G401.6 (cell line): Measurements from ENCODE around the gene RTKN2.

Experiments used
- FAIRE-seq: peaks from 2 replicates; lab custom pipeline; 2012; peaks lifted over from hg19 to GRCh38; lab: Jason Lieb, UNC

The RTKN2 gene

GRCh38 chr10:62217683-62218082 lies 51.0 kb downstream of the RTKN2 start:
- no peak for FAIRE-seq

DNA sequence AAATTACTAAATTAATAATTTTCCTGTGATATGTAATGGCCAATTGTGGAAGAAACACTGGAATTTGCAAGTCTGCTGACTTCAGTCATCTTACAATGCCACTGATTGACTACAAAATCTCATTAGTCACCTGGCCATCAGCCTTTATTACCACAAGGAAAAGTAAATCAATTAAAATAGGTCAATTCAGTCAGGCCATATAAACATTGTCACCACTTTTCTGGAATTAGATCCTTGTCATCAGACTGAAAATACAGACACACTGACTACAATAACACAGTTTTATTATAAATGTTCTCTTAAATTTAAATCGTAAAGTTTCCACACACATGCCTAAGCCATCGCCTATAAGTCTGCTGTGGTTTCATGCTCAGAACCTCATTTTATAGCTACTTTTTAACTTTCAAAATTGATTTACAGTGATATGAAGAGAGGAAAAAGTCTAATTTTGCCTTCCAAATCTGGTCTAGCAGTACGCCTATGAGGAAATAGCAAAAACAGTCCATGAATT lies 54.2 kb downstream of the RTKN2 start:
- no peak for FAIRE-seq

GRCh38 chr10:62205750-62206399 lies 62.8 kb downstream of the RTKN2 start:
- FAIRE-seq: no peak

DNA sequence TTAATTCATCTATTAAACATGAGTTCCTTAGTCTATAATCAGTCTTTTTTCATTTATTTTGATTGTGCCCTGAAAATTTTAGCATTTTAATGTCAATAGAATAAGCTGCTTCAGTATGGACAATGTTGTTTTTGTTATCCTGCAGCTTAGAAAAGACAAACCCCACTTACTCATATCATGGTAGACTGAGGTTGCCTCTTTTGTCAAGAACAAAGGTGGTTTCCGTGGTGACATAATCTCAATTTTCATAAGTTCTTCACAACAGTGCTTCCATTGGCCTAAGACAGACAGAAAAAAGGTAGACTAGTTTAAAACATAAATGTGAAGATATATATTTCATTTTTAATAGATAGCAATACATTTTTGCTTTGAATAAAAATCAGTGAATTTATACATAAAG lies 69.1 kb downstream of the RTKN2 start:
- no peak for FAIRE-seq

DNA sequence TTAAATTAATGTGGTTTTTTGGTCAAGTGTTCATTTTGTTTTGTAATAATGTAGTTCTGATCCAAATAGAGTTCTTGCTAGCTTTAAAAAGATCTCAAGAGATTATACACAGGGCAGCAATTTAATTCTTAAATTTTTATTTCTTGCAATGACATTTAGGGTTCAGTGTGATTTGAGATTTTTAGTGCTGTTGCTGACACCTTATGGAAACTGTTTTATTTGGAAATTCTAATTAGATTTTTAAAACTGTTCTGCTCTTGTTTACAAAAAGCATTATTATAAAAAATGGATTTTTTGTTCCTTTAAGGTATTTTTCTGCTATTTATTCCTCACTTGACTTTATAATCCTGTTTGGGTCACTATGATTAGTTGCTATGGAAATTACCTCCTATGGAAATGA lies 72.1 kb downstream of the RTKN2 start:
- FAIRE-seq: no peak

DNA sequence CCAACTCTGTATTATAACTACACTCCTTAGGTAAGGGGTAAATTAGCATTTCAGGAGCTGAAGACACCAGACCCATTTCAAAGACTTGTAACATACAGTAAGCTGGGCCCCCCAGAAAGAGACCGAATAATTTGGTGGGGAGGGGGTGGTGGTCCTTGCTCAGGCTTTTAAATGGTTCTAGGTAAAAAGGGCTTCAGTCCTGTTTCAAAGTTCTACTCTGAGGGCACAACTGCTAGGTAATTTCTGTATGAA lies 73.0 kb downstream of the RTKN2 start:
- FAIRE-seq: no peak

DNA sequence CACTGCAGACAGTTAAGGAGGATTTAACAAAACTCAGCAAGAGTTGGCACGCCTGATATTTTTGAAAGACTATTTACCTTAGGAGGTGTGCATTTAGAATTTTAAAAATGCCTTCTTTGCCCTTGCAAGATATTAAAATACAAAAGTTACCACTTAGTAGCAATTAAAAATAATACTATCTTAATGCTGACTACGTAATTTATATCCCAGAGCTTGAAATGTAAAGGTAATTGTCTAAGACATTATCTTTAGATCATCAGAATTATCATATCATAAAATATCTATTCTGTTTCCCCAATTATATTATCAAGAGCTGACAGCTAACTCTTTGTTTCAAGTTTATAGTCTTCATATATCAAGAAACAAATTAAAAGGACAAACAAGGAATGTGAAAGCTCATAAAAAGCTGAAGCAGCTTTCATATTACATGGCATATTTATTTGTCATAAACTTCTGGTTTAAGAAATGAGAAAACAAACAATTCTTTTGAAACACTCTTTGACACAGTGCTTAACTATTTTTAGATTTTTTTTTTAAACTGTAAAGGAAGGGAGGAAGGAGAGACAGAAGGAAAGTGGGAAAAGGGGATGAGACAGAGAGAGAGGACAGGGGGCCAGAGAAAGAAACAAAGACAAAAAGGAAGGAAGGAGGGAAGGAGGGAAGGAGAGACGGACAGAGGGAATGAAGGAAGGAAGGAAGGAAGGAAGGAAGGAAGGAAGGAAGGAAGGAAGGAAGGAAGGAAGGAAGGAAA lies 73.5 kb downstream of the RTKN2 start:
- FAIRE-seq: no peak

GRCh38 chr10:62193479-62193878 lies 75.2 kb downstream of the RTKN2 start:
- FAIRE-seq: no peak

DNA sequence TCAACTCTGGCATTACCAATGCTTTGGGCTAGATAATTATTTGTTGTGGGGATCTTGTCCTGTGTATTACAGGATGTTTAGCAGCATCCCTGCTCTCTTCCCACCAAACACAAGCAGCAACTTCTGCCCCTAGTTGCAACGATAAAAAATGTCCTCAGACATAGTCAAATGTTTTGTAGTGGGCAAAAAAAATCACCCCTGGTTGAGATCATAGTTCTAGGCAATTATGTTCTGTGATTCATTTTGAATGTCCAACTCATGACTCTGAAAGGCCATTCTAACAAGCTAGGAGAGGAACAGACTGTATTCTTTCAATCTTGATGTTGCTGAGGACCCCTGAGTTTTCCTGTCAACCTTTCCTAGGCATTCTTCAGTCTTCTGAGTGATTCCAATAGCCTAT lies 79.5 kb downstream of the RTKN2 start:
- FAIRE-seq: no peak

GRCh38 chr10:62188021-62188616 lies 80.5 kb downstream of the RTKN2 start:
- FAIRE-seq: no peak

- no peak for FAIRE-seq
Measured at GRCh38 chr10:62186999-62187675, 81.5 kb downstream of the RTKN2 start.

DNA sequence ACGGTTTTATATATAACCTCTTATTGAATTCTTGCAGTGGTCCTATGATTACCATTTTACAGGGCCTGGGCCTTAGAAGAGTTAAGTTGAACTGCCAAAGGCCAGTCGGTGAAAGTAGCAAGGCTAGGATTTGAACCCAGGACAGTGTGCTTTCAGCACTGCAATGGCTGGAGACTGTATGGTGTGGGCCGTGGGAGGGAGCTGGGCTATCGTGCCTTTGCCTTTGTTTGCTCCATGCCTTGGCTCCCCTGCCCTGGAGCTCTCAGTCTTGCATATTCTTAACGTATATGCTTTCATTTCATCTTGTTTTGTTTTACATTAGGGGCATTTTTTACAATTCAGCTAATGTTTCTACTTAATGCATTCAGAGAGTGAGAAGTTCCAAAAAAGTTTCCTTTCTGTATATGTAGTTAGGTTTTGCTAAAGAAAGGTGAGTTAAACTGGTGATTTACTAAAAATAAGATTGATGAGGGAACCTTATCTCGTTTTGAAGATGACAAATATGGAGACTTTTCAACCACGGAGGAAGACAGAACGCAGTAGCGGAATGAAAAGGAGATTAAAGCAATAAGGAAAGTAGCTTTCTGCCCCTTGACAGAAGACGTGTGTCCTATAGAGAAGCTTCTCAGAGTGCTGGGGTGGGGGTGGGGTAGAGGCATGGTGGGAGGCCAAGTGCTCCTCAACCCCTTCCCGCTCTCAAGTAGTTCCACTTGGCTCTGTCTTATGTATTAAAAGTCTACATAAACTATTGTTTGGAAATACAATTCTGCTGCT lies 82.5 kb downstream of the RTKN2 start:
- FAIRE-seq: no peak

GRCh38 chr10:62183857-62184795 lies 84.5 kb downstream of the RTKN2 start:
- no peak for FAIRE-seq

- no peak for FAIRE-seq
Measured at GRCh38 chr10:62183442-62183841, 85.2 kb downstream of the RTKN2 start.

GRCh38 chr10:62182595-62182994 lies 86.0 kb downstream of the RTKN2 start:
- FAIRE-seq: no peak

- FAIRE-seq: no peak
Measured at GRCh38 chr10:62182171-62182570, 86.5 kb downstream of the RTKN2 start.

DNA sequence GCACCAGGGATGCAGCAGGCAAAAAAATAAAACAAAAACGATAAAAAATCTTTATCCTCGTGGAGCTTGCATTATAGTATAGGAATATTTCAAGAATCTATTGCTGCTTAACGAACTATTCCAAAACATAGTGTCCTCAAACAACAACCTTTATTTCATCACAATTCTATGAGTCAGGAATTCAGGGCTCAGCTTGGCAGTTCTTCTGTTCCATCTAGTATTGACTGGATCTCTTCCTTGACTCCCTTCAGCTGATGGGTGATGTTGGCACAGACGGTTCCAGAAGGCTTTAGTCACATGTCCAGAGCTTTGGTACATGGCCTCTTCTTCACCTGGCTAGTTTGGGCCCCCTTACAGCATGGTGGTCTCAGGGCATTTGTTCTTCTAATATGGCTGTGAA lies 88.0 kb downstream of the RTKN2 start:
- no peak for FAIRE-seq

DNA sequence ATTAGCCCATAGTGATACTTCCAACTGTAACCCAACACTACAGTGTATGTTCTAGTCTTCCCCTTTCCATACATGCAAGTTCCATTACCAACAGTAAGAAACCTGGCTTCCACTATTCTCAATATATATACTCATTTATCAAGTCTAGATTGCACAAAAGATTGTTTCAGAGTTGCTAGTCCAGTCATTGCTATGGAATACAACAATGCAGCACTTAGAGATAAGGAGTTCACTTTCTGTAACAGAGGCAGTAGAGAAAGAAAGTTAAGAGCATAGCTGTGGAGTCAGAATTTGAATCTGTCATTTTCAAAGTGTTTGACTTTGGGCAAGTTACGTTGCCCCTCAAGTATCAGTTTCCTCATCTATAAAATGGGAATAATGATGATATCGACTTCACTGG lies 90.1 kb downstream of the RTKN2 start:
- FAIRE-seq: no peak

- no peak for FAIRE-seq
Measured at GRCh38 chr10:62177111-62177510, 91.5 kb downstream of the RTKN2 start.

GRCh38 chr10:62175251-62175650 lies 93.4 kb downstream of the RTKN2 start:
- FAIRE-seq: no peak

- FAIRE-seq: no peak
Measured at GRCh38 chr10:62172465-62172864, 96.2 kb downstream of the RTKN2 start.
